Prostate gland (tissue), 2 donors: Measurements from ENCODE around the gene CORO1C.

ENCODE experiments used
- POLR2A ChIP-seq: fragments of 450-650 bp; IDR thresholded peaks from one replicate; pipeline ENCODE4 v1.6.1; 2016; ENCODE audit warnings: antibody characterized with exemption, mild to moderate bottlenecking
- POLR2AphosphoS5 ChIP-seq: sonication (generic); formaldehyde crosslinking; IDR thresholded peaks from one replicate; pipeline ENCODE4 v1.6.1; 2017; ENCODE audit warnings: antibody characterized with exemption
- TF ChIP-seq, protein P1 (sequence below), 4 experiments: fragments of 200-600 bp in 2 of 4; fragments of 450-650 bp in 2 of 4; sonication (generic) in 2 of 4; IDR thresholded peaks; 1 replicate in 3 of 4; 2 replicates in 1 of 4; pipeline ENCODE4 v1.5.1; 2016 to 2019; ENCODE audit warnings: antibody characterized with exemption in 4 of 4, mild to moderate bottlenecking in 2 of 4, moderate library complexity in 2 of 4

- TF ChIP-seq, protein P1, sequence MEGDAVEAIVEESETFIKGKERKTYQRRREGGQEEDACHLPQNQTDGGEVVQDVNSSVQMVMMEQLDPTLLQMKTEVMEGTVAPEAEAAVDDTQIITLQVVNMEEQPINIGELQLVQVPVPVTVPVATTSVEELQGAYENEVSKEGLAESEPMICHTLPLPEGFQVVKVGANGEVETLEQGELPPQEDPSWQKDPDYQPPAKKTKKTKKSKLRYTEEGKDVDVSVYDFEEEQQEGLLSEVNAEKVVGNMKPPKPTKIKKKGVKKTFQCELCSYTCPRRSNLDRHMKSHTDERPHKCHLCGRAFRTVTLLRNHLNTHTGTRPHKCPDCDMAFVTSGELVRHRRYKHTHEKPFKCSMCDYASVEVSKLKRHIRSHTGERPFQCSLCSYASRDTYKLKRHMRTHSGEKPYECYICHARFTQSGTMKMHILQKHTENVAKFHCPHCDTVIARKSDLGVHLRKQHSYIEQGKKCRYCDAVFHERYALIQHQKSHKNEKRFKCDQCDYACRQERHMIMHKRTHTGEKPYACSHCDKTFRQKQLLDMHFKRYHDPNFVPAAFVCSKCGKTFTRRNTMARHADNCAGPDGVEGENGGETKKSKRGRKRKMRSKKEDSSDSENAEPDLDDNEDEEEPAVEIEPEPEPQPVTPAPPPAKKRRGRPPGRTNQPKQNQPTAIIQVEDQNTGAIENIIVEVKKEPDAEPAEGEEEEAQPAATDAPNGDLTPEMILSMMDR (IDR thresholded peaks at IDR 0.05) = no peak
- no peak for TF ChIP-seq POLR2AphosphoS5
- TF ChIP-seq POLR2A = no peak
Measured at GRCh38 chr12:108702595-108703320, 28.6 kb downstream of the CORO1C start.
